Measurements from ENCODE around the gene LEMD1.

DNA sequence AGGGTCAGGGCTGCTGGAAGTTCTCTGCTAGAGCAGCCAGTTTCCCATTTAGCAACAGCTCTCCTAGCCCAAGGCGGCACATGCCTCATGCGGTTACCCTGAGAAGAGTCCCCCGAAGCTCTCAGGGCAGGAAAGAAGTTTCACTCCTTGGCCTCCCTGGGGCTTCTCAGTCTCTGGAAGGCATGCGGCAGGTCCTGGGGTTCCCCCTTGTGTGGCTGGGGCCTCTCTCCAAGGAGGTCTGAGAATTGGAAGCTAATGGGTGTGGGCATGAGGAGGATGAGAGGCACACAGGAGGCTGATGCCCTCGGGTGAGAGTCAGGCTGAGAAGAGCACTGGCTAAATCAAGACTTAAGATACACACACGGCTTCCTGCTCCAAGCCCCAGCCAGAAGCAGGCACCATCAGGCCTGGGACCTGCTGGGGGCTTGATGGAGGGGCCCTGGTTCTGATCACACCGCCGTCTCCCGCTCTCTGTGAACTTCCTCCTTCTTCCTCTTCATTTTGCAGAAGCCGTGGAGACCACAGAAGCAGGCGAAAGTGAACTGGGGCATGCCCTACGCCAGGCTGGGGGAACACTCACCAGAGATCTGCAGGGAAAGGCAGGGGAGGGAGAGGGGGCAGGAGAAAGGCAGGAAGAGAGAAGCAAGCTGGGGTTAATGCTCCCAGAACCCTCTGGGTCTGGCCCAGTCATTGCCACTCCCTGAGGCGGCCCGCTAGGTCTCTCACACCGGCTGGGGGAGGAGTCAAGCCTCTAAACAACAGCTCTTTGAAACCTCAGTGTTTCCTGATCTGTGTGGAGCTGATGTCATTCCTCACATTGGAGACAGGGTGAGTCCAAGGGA is 18.8 kb upstream of the LEMD1 start:
- TF ChIP-seq, protein P1, sequence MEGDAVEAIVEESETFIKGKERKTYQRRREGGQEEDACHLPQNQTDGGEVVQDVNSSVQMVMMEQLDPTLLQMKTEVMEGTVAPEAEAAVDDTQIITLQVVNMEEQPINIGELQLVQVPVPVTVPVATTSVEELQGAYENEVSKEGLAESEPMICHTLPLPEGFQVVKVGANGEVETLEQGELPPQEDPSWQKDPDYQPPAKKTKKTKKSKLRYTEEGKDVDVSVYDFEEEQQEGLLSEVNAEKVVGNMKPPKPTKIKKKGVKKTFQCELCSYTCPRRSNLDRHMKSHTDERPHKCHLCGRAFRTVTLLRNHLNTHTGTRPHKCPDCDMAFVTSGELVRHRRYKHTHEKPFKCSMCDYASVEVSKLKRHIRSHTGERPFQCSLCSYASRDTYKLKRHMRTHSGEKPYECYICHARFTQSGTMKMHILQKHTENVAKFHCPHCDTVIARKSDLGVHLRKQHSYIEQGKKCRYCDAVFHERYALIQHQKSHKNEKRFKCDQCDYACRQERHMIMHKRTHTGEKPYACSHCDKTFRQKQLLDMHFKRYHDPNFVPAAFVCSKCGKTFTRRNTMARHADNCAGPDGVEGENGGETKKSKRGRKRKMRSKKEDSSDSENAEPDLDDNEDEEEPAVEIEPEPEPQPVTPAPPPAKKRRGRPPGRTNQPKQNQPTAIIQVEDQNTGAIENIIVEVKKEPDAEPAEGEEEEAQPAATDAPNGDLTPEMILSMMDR (IDR thresholded peaks at IDR 0.05): no peak
- no peak for TF ChIP-seq MAX (CRISPR knock-in tag; IDR thresholded peaks at IDR 0.05)
- TF ChIP-seq ESRRA (CRISPR knock-in tag; IDR thresholded peaks at IDR 0.05; ENCODE audit: borderline replicate concordance): no peak
- no peak for TF ChIP-seq USF2 (CRISPR knock-in tag; IDR thresholded peaks at IDR 0.05)
- no peak for TF ChIP-seq ATF2 (CRISPR knock-in tag; IDR thresholded peaks at IDR 0.05; ENCODE audit: borderline replicate concordance, low read depth)
- TF ChIP-seq ATF6 (CRISPR knock-in tag; IDR thresholded peaks at IDR 0.05): no peak
- no peak for TF ChIP-seq TCF7 (CRISPR knock-in tag; IDR thresholded peaks at IDR 0.05; ENCODE audit: low read depth)
- TF ChIP-seq CREB1 (CRISPR knock-in tag; IDR thresholded peaks at IDR 0.05): no peak
- no peak for TF ChIP-seq PRRX2 (CRISPR knock-in tag; IDR thresholded peaks at IDR 0.05)
- no peak for TF ChIP-seq RELA (CRISPR knock-in tag; IDR thresholded peaks at IDR 0.05; ENCODE audit: borderline replicate concordance)
